ENCODE results near the gene GPT2. TPM values are rescaled to one million over a fixed set of nuclear protein-coding genes. Genes with fewer than 3 reads are reported as not detected.

The GPT2 gene
- total RNA-seq, 1 experiment from 2014 or later, result 81.8 TPM

DNA sequence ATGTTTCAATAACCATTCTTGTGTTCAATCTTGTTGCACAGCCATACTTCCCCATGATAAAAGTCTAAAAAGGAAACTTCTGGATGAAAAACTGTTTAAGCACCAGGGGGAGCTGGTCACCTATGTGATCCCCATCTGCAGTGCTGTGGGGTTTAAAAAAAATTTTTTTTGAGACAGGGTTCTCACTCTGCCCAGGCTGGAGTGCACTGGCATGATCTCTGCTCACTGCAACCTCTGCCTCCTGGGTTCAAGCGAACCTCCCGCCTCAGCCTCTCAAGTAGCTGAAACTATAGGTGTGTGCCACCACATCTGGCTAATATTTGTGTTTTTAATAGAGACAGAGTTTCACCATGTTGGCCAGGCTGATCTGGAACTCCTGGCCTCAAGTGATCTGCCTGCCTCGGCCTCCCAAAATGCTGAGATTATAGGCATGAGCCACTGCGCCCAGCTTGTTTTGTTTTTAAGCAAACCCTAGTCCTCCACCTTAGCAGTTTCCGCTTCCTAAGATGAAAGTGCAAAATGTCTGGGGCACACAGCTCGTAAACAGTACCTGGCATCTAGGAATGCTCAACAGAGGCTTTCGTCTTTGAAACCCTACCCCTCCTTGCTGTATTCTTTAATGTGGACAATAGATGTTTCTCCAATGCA is 63.9 kb downstream of the GPT2 start:
- peak; percentile 24 for DNase-seq (ENCODE audit: low spot score)
- H3K9me3 Mint-ChIP-seq, result peaks cover 7% of the 10 kb centered on the region; the same call in 1 of the 2 replicates
- H3K4me1 Mint-ChIP-seq, result peaks cover 4% of the 10 kb centered on the region; the same call in 1 of the 2 replicates
- H3K27me3 Mint-ChIP-seq (ENCODE audit: low read depth), result no peaks in the 10 kb centered on the region
- ChIA-PET POLR2A (no interaction called here), CTCF (interaction anchor here (0.6 to 2.8 kb wide), 11 partner anchors 8 to 1217 kb away, joined by 3 to 17 read pairs (median 4); no protein-coding TSS in a partner anchor)
- H3K36me3 Mint-ChIP-seq, result no peaks in the 10 kb centered on the region
- TF ChIP-seq, protein P1, sequence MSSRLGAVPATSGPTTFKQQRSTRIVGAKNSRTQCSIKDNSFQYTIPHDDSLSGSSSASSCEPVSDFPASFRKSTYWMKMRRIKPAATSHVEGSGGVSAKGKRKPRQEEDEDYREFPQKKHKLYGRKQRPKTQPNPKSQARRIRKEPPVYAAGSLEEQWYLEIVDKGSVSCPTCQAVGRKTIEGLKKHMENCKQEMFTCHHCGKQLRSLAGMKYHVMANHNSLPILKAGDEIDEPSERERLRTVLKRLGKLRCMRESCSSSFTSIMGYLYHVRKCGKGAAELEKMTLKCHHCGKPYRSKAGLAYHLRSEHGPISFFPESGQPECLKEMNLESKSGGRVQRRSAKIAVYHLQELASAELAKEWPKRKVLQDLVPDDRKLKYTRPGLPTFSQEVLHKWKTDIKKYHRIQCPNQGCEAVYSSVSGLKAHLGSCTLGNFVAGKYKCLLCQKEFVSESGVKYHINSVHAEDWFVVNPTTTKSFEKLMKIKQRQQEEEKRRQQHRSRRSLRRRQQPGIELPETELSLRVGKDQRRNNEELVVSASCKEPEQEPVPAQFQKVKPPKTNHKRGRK (CRISPR knock-in tag; IDR thresholded peaks at IDR 0.05; ENCODE audit: borderline replicate concordance), result no peak
- TF ChIP-seq, protein P2, sequence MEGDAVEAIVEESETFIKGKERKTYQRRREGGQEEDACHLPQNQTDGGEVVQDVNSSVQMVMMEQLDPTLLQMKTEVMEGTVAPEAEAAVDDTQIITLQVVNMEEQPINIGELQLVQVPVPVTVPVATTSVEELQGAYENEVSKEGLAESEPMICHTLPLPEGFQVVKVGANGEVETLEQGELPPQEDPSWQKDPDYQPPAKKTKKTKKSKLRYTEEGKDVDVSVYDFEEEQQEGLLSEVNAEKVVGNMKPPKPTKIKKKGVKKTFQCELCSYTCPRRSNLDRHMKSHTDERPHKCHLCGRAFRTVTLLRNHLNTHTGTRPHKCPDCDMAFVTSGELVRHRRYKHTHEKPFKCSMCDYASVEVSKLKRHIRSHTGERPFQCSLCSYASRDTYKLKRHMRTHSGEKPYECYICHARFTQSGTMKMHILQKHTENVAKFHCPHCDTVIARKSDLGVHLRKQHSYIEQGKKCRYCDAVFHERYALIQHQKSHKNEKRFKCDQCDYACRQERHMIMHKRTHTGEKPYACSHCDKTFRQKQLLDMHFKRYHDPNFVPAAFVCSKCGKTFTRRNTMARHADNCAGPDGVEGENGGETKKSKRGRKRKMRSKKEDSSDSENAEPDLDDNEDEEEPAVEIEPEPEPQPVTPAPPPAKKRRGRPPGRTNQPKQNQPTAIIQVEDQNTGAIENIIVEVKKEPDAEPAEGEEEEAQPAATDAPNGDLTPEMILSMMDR (IDR thresholded peaks at IDR 0.05), result peak; percentile 52
- H3K4me3 Mint-ChIP-seq, result no peak overlapping the region
- peak; percentile 83 for ATAC-seq
- H3K27ac Mint-ChIP-seq, result no peak overlapping the region

GRCh38 chr16:46948548-46949166 is 64.5 kb downstream of the GPT2 start:
- no peaks in the 10 kb centered on the region for H3K27me3 Mint-ChIP-seq (ENCODE audit: low read depth)
- H3K9me3 Mint-ChIP-seq, result peaks cover 3% of the 10 kb centered on the region; the same call in 1 of the 2 replicates
- CTCF ChIA-PET, result interaction anchor here (0.6 to 2.8 kb wide), 9 partner anchors 8 to 1216 kb away, joined by 3 to 17 read pairs (median 4); no protein-coding TSS in a partner anchor
- H3K27ac Mint-ChIP-seq, result no peak overlapping the region
- TF ChIP-seq, protein P3, sequence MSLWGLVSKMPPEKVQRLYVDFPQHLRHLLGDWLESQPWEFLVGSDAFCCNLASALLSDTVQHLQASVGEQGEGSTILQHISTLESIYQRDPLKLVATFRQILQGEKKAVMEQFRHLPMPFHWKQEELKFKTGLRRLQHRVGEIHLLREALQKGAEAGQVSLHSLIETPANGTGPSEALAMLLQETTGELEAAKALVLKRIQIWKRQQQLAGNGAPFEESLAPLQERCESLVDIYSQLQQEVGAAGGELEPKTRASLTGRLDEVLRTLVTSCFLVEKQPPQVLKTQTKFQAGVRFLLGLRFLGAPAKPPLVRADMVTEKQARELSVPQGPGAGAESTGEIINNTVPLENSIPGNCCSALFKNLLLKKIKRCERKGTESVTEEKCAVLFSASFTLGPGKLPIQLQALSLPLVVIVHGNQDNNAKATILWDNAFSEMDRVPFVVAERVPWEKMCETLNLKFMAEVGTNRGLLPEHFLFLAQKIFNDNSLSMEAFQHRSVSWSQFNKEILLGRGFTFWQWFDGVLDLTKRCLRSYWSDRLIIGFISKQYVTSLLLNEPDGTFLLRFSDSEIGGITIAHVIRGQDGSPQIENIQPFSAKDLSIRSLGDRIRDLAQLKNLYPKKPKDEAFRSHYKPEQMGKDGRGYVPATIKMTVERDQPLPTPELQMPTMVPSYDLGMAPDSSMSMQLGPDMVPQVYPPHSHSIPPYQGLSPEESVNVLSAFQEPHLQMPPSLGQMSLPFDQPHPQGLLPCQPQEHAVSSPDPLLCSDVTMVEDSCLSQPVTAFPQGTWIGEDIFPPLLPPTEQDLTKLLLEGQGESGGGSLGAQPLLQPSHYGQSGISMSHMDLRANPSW (CRISPR knock-in tag; conservative IDR thresholded peaks at IDR 0.05; ENCODE audit: low read depth), result no peak
- peak; percentile 43; the same call in 1 of the 2 replicates for TF ChIP-seq GABPB1 (CRISPR knock-in tag; IDR thresholded peaks at IDR 0.05)
- no peaks in the 10 kb centered on the region for H3K36me3 Mint-ChIP-seq
- ATAC-seq, result no peak
- no peaks in the 10 kb centered on the region for H3K4me1 Mint-ChIP-seq
- DNase-seq (ENCODE audit: low spot score), result no peak
- POLR2A ChIA-PET, result no interaction called here
- no peak overlapping the region for H3K4me3 Mint-ChIP-seq

GRCh38 chr16:46949241-46949892 is 65.2 kb downstream of the GPT2 start:
- ATAC-seq (no peak), DNase-seq (ENCODE audit: low spot score) (no peak)
- peak overlapping the region; percentile 42; the same call in 1 of the 2 replicates for H3K27ac Mint-ChIP-seq
- H3K4me3 Mint-ChIP-seq, result no peak overlapping the region
- no peaks in the 10 kb centered on the region for H3K36me3 Mint-ChIP-seq
- H3K4me1 Mint-ChIP-seq, result no peaks in the 10 kb centered on the region
- CTCF ChIA-PET, result interaction anchor here (1.0 to 2.8 kb wide), 6 partner anchors 21 to 1216 kb away, joined by 3 to 12 read pairs (median 4); no protein-coding TSS in a partner anchor
- H3K9me3 Mint-ChIP-seq, result no peaks in the 10 kb centered on the region
- no peaks in the 10 kb centered on the region for H3K27me3 Mint-ChIP-seq (ENCODE audit: low read depth)
- no peak for TF ChIP-seq GTF2I (CRISPR knock-in tag; conservative IDR thresholded peaks at IDR 0.05)
- TF ChIP-seq CDX4 (CRISPR knock-in tag; IDR thresholded peaks at IDR 0.05; ENCODE audit: borderline replicate concordance), result no peak
- TF ChIP-seq ARID4B (CRISPR knock-in tag; IDR thresholded peaks at IDR 0.05; ENCODE audit: borderline replicate concordance), result no peak
- no peak for TF ChIP-seq GABPB1 (CRISPR knock-in tag; IDR thresholded peaks at IDR 0.05)
- TF ChIP-seq SP1 (CRISPR knock-in tag; conservative IDR thresholded peaks at IDR 0.05), result no peak
- TF ChIP-seq GRHL2 (CRISPR knock-in tag; IDR thresholded peaks at IDR 0.05; ENCODE audit: insufficient replicate concordance, severe bottlenecking), result no peak
- no peak for TF ChIP-seq SOX15 (CRISPR knock-in tag; IDR thresholded peaks at IDR 0.05)
- POLR2A ChIA-PET, result interaction anchor here (0.6 to 0.7 kb wide), 2 partner anchors 11 to 22 kb away, joined by 3 read pairs; no protein-coding TSS in a partner anchor

All from WTC11 (cell line).